Esophagus (tissue), 2 donors: ENCODE results near the gene MAB21L3. TPM values are rescaled to one million over a fixed set of nuclear protein-coding genes. Genes with fewer than 3 reads are reported as not detected.
A peak's percentile ranks its signal among the peaks of the same experiment; 100 is the strongest.

ENCODE experiments used
- H3K27ac ChIP-seq, 2 donors: one replicate each; pipeline ENCODE4 v1.5.1; 2013; ENCODE audit warnings: low read depth in 2 of 2, mild to moderate bottlenecking in 2 of 2, inconsistent platforms in 1 of 2, low read length in 1 of 2, moderate library complexity in 1 of 2
- H3K27me3 ChIP-seq, 2 donors: one replicate each; pipeline ENCODE4 v1.6.1; 2013; ENCODE audit warnings: low read length in 2 of 2, control low read depth in 1 of 2, mild to moderate bottlenecking in 1 of 2; ENCODE audit not compliant: insufficient read depth in 2 of 2, control insufficient read depth in 1 of 2
- H3K36me3 ChIP-seq, 2 donors: one replicate each; pipeline ENCODE4 v1.6.1; 2013; ENCODE audit warnings: low read length in 1 of 2; ENCODE audit not compliant: control insufficient read depth in 2 of 2, insufficient read depth in 2 of 2
- H3K4me1 ChIP-seq, 2 donors: one replicate each; pipeline ENCODE4 v1.6.1; 2013; ENCODE audit warnings: low read length in 1 of 2; ENCODE audit not compliant: control insufficient read depth in 2 of 2, insufficient read depth in 2 of 2
- H3K4me3 ChIP-seq, 2 donors: one replicate each; pipeline ENCODE4 v1.5.1; 2013; ENCODE audit warnings: low read length in 2 of 2, mild to moderate bottlenecking in 2 of 2, low read depth in 1 of 2, moderate library complexity in 1 of 2
- H3K9me3 ChIP-seq, 2 donors: one replicate each; pipeline ENCODE4 v1.6.1; 2013; ENCODE audit warnings: mild to moderate bottlenecking in 2 of 2, low read depth in 1 of 2, low read length in 1 of 2, moderate library complexity in 1 of 2; ENCODE audit not compliant: control insufficient read depth in 2 of 2, insufficient read depth in 1 of 2
- WGBS, 2 donors: extraction: QIAGEN DNeasy Blood & Tissue Kit; methylation state at CpG; one replicate each; pipeline ENCODE4 v1.1.7; 2013; 5-methylcytosine and 5-hydroxymethylcytosine counted together
- polyA plus RNA-seq, 2 donors: library from polyadenylated mRNA; stranded (reverse); fragments of 200-250 nt; gene quantifications; one replicate each; pipeline ENCODE4 v1.2.3, GENCODE V29; 2013
- donor health status: healthy with polysubstance abuse.
- donor health status: Bipolar disorder and iron deficiency.

Gene MAB21L3
- polyA plus RNA-seq, 2 donors, result 2.8 to 7.8 TPM

- peaks cover 3% of the 10 kb centered on the region in 2 donors for H3K4me1 ChIP-seq
- peaks cover 0 to 2% of the 10 kb centered on the region in 2 donors for H3K36me3 ChIP-seq
- peaks cover 0 to 2% of the 10 kb centered on the region in 2 donors for H3K9me3 ChIP-seq
- H3K27ac ChIP-seq, result peak overlapping the region; percentile 54 to 80
- no peak overlapping the region for H3K4me3 ChIP-seq
- 64 to 69% methylated on average over 8 of the region's 8 CpGs for WGBS, 2 donors
- H3K27me3 ChIP-seq, result no peaks in the 10 kb centered on the region
Observed at GRCh38 chr1:116122955-116123757, 12.0 kb downstream of the MAB21L3 start.

GRCh38 chr1:116123837-116124533 lies 12.8 kb downstream of the MAB21L3 start:
- Histone ChIP-seq H3K9me3 (peaks cover 0 to 2% of the 10 kb centered on the region in 2 donors), H3K36me3 (peaks cover 0 to 4% of the 10 kb centered on the region in 2 donors), H3K27me3 (no peaks in the 10 kb centered on the region), H3K4me3 (peak overlapping the region in 1 of 2 donors; percentile 4), H3K4me1 (peaks cover 3% of the 10 kb centered on the region in 2 donors), H3K27ac (peak overlapping the region; percentile 74 to 85)
- 64 to 77% methylated on average over 14 of the region's 14 CpGs for WGBS, 2 donors

GRCh38 chr1:116125758-116126157 lies 14.6 kb downstream of the MAB21L3 start:
- Histone ChIP-seq H3K27ac (peak overlapping the region; percentile 22 to 80), H3K4me1 (peaks cover 3% of the 10 kb centered on the region in 2 donors), H3K4me3 (no peak overlapping the region), H3K9me3 (peaks cover 0 to 1% of the 10 kb centered on the region in 2 donors), H3K36me3 (peaks cover 0 to 8% of the 10 kb centered on the region in 2 donors), H3K27me3 (no peaks in the 10 kb centered on the region)
- 42 to 49% methylated on average over 5 of the region's 5 CpGs for WGBS, 2 donors

DNA sequence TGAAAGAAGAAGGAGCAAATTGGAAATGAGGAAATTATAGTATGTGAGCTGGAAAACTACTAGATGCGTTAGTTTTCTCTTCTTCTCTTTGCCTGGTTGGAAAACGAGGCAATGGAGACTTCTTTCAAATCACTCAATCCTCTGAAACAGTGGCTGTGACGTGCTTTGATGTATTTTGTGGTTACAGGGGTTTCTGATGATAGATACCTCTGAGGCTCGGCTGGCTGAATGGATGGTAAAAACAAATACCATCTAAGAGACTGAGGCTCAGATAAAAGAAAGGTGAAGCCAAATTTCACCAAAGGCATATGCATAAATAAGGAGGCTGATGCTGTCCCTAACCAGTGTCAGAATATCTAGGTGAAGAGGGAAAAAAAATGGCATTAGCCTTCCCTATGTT lies 15.1 kb downstream of the MAB21L3 start:
- peak overlapping the region; percentile 22 to 60 for H3K27ac ChIP-seq
- peaks cover 3% of the 10 kb centered on the region in 2 donors for H3K4me1 ChIP-seq
- H3K36me3 ChIP-seq, result peaks cover 0 to 7% of the 10 kb centered on the region in 2 donors
- no peaks in the 10 kb centered on the region for H3K9me3 ChIP-seq
- WGBS, 2 donors, result 60 to 64% methylated on average over 4 of the region's 4 CpGs
- H3K27me3 ChIP-seq, result no peaks in the 10 kb centered on the region
- no peak overlapping the region for H3K4me3 ChIP-seq

GRCh38 chr1:116127123-116127847 lies 16.1 kb downstream of the MAB21L3 start:
- Histone ChIP-seq H3K27me3 (no peaks in the 10 kb centered on the region), H3K27ac (peak overlapping the region in 1 of 2 donors; percentile 37), H3K36me3 (peaks cover 0 to 7% of the 10 kb centered on the region in 2 donors), H3K4me3 (no peak overlapping the region), H3K4me1 (peaks cover 3 to 8% of the 10 kb centered on the region in 2 donors), H3K9me3 (no peaks in the 10 kb centered on the region)
- WGBS, 2 donors, result 76 to 81% methylated on average over 13 of the region's 13 CpGs

GRCh38 chr1:116127848-116128540 lies 16.8 kb downstream of the MAB21L3 start:
- no peak overlapping the region for H3K27ac ChIP-seq
- 79 to 82% methylated on average over 7 of the region's 7 CpGs for WGBS, 2 donors
- H3K4me1 ChIP-seq, result peaks cover 3 to 14% of the 10 kb centered on the region in 2 donors

DNA sequence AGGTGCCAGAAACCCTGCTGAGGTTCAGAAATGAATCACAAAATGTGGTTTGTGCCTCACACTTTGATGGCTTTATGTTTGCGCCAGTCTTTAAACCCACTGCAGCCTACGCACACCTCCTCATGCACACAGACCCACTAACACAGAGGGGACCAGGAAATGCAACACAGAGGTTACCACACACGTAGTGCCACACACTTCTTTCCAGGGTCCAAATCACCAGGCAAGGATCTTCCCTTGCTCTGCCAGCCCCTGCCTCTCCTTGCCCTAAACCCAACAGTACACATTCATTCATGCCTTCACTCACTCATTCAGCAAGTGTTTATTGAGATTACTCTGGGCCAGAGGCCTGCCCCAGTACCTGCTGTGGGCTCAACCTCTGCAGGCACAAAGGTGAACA lies 17.5 kb downstream of the MAB21L3 start:
- Histone ChIP-seq H3K4me1 (peaks cover 3 to 14% of the 10 kb centered on the region in 2 donors), H3K9me3 (no peaks in the 10 kb centered on the region), H3K36me3 (peaks cover 0 to 10% of the 10 kb centered on the region in 2 donors), H3K27ac (no peak overlapping the region), H3K27me3 (no peaks in the 10 kb centered on the region), H3K4me3 (no peak overlapping the region)
- WGBS, 2 donors, result 82% methylated on average over 3 of the region's 3 CpGs

More at GRCh38 chr1:116127848-116128540, 16.8 kb downstream of the MAB21L3 start:
- peaks cover 0 to 7% of the 10 kb centered on the region in 2 donors for H3K36me3 ChIP-seq
- H3K27me3 ChIP-seq, result no peaks in the 10 kb centered on the region
- H3K4me3 ChIP-seq, result no peak overlapping the region
- no peaks in the 10 kb centered on the region for H3K9me3 ChIP-seq

GRCh38 chr1:116129537-116129936 lies 18.3 kb downstream of the MAB21L3 start:
- Histone ChIP-seq H3K27me3 (no peaks in the 10 kb centered on the region), H3K27ac (no peak overlapping the region), H3K4me3 (no peak overlapping the region), H3K4me1 (peaks cover 3 to 10% of the 10 kb centered on the region in 2 donors), H3K9me3 (no peaks in the 10 kb centered on the region), H3K36me3 (peaks cover 0 to 12% of the 10 kb centered on the region in 2 donors)
- WGBS, 2 donors, result 82 to 88% methylated on average over 6 of the region's 6 CpGs

DNA sequence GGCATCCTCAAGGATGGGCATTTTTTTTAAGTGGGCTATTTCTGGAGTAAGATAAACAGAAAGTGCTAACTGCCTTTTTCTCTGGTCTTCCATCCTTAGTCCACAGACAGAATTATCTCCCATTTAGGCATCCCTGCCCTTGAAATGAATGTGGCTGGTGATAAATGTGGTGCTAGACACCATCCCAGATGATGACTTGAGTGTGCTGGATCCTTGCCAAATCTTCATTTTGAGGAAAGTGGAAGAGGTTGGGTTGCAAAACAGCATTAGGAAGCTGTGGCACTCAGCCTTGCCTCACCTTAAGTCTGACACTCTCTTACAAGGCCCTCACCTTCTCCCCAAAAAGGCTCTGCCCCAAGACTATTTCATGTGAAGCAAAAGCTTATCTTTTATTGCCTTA lies 19.2 kb downstream of the MAB21L3 start:
- peaks cover 3 to 10% of the 10 kb centered on the region in 2 donors for H3K4me1 ChIP-seq
- no peak overlapping the region for H3K27ac ChIP-seq
- peaks cover 0 to 12% of the 10 kb centered on the region in 2 donors for H3K36me3 ChIP-seq
- no peaks in the 10 kb centered on the region for H3K27me3 ChIP-seq
- H3K9me3 ChIP-seq, result no peaks in the 10 kb centered on the region
- H3K4me3 ChIP-seq, result no peak overlapping the region
